ENCODE results near the gene PRKG1.

The PRKG1 gene

DNA sequence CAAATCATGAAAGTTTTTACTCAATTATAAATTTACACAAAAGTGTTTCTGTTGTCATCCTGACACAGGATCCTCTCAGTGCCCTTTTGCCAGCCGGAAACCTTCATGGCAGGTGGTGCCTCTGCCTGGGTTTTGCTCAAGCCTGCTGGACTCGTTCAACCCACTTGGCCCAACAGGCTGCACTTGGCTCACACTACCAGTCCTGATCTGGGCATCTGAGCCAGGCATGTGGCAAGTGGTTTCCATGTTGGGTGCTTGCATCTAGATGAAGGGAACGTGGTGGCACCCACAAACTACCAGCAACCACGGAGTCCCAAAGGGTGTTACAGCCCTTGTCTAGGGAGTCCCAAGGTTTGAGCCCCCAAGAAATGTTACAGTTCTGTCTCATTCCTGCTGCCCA, 787.4 kb downstream of the PRKG1 start:
- H3K9me3 ChIP-seq (ENCODE audit: control extremely low read depth in 1 of 5, control insufficient read depth in 4 of 5, insufficient read depth in 2 of 5, low read depth in 1 of 5, low read length in 4 of 5) = no peaks in the 10 kb centered on the region
- POLR2A ChIA-PET = no interaction called here
- no peak overlapping the region for H3K27ac ChIP-seq (ENCODE audit: insufficient read depth in 1 of 2, low read depth in 1 of 2, low read length in 2 of 2, poor library complexity in 1 of 2, severe bottlenecking in 2 of 2)
- H3K27me3 ChIP-seq (replicated peaks in 2 of 5; ENCODE audit: control insufficient read depth in 4 of 5, insufficient read depth in 5 of 5, low read length in 4 of 5) = no peaks in the 10 kb centered on the region
- H3K4me3 ChIP-seq (ENCODE audit: control insufficient read depth in 1 of 7, extremely low read depth in 1 of 7, insufficient read depth in 4 of 7, low read depth in 2 of 7, low read length in 6 of 7) = no peak overlapping the region
- WGBS (ENCODE audit: insufficient coverage) = 98% methylated on average over 4 of the region's 4 CpGs
- no peak for DNase-seq
- H3K36me3 ChIP-seq (ENCODE audit: control insufficient read depth in 4 of 4, insufficient read depth in 4 of 4, low read length in 3 of 4) = no peaks in the 10 kb centered on the region
- CTCF ChIA-PET = no interaction called here
- H3K4me1 ChIP-seq (ENCODE audit: control extremely low read depth in 1 of 4, control insufficient read depth in 4 of 4, insufficient read depth in 4 of 4, low read length in 3 of 4) = peaks cover 0 to 5% (median 0%) of the 10 kb centered on the region in 4 experiments

DNA sequence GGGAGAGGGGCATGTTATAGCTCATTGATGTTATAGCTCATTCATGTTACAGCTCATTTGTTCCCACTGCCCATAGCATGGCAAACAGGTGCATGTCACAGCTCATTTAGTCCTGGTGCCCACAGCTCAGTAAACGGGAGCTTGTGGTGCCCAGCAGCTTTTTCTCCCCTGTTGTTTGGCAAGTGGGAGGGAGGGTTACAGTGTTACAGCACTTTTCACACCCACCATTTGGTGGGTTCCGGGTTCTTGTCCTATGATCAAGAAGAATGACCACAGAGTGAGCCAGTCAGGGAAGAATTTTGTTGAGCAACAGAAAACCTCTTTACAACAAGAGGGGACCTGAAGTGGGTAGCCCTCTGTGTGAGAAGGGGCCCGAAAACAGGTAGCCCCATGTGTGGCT, 787.9 kb downstream of the PRKG1 start:
- Histone ChIP-seq H3K36me3 (ENCODE audit: control insufficient read depth in 4 of 4, insufficient read depth in 4 of 4, low read length in 3 of 4) (no peaks in the 10 kb centered on the region), H3K27ac (ENCODE audit: insufficient read depth in 1 of 2, low read depth in 1 of 2, low read length in 2 of 2, poor library complexity in 1 of 2, severe bottlenecking in 2 of 2) (no peak overlapping the region), H3K4me1 (ENCODE audit: control extremely low read depth in 1 of 4, control insufficient read depth in 4 of 4, insufficient read depth in 4 of 4, low read length in 3 of 4) (peaks cover 0 to 5% (median 0%) of the 10 kb centered on the region in 4 experiments), H3K27me3 (replicated peaks in 2 of 5; ENCODE audit: control insufficient read depth in 4 of 5, insufficient read depth in 5 of 5, low read length in 4 of 5) (no peaks in the 10 kb centered on the region), H3K9me3 (ENCODE audit: control extremely low read depth in 1 of 5, control insufficient read depth in 4 of 5, insufficient read depth in 2 of 5, low read depth in 1 of 5, low read length in 4 of 5) (no peaks in the 10 kb centered on the region), H3K4me3 (ENCODE audit: control insufficient read depth in 1 of 7, extremely low read depth in 1 of 7, insufficient read depth in 4 of 7, low read depth in 2 of 7, low read length in 6 of 7) (no peak overlapping the region)
- ChIA-PET CTCF (interaction anchor here (0.9 kb wide), 1 partner anchor 10 kb away, joined by 3 read pairs; no protein-coding TSS in a partner anchor), POLR2A (no interaction called here)
- 100% methylated on average over 2 of the region's 3 CpGs for WGBS (ENCODE audit: insufficient coverage)
- DNase-seq = no peak

- Histone ChIP-seq H3K4me1 (ENCODE audit: control extremely low read depth in 1 of 4, control insufficient read depth in 4 of 4, insufficient read depth in 4 of 4, low read length in 3 of 4) (no peaks in the 10 kb centered on the region), H3K27me3 (replicated peaks in 2 of 5; ENCODE audit: control insufficient read depth in 4 of 5, insufficient read depth in 5 of 5, low read length in 4 of 5) (no peaks in the 10 kb centered on the region), H3K27ac (ENCODE audit: insufficient read depth in 1 of 2, low read depth in 1 of 2, low read length in 2 of 2, poor library complexity in 1 of 2, severe bottlenecking in 2 of 2) (no peak overlapping the region), H3K4me3 (ENCODE audit: control insufficient read depth in 1 of 7, extremely low read depth in 1 of 7, insufficient read depth in 4 of 7, low read depth in 2 of 7, low read length in 6 of 7) (no peak overlapping the region), H3K9me3 (ENCODE audit: control extremely low read depth in 1 of 5, control insufficient read depth in 4 of 5, insufficient read depth in 2 of 5, low read depth in 1 of 5, low read length in 4 of 5) (no peaks in the 10 kb centered on the region), H3K36me3 (ENCODE audit: control insufficient read depth in 4 of 4, insufficient read depth in 4 of 4, low read length in 3 of 4) (no peaks in the 10 kb centered on the region)
- POLR2A ChIA-PET = no interaction called here
- WGBS (ENCODE audit: insufficient coverage) = 100% methylated on average over 4 of the region's 4 CpGs
- no peak for DNase-seq
- CTCF ChIA-PET = no interaction called here
Measured at GRCh38 chr10:51867956-51868355, 793.7 kb downstream of the PRKG1 start.

GRCh38 chr10:51874131-51874530, 799.8 kb downstream of the PRKG1 start:
- ChIA-PET CTCF (no interaction called here), POLR2A (no interaction called here)
- H3K4me1 ChIP-seq (ENCODE audit: control extremely low read depth in 1 of 4, control insufficient read depth in 4 of 4, insufficient read depth in 4 of 4, low read length in 3 of 4) = peaks cover 0 to 5% (median 0%) of the 10 kb centered on the region in 4 experiments
- DNase-seq = no peak
- H3K4me3 ChIP-seq (ENCODE audit: control insufficient read depth in 1 of 7, extremely low read depth in 1 of 7, insufficient read depth in 4 of 7, low read depth in 2 of 7, low read length in 6 of 7) = no peak overlapping the region
- H3K36me3 ChIP-seq (ENCODE audit: control insufficient read depth in 4 of 4, insufficient read depth in 4 of 4, low read length in 3 of 4) = no peaks in the 10 kb centered on the region
- H3K27ac ChIP-seq (ENCODE audit: insufficient read depth in 1 of 2, low read depth in 1 of 2, low read length in 2 of 2, poor library complexity in 1 of 2, severe bottlenecking in 2 of 2) = no peak overlapping the region
- no peaks in the 10 kb centered on the region for H3K27me3 ChIP-seq (replicated peaks in 2 of 5; ENCODE audit: control insufficient read depth in 4 of 5, insufficient read depth in 5 of 5, low read length in 4 of 5)
- H3K9me3 ChIP-seq (ENCODE audit: control extremely low read depth in 1 of 5, control insufficient read depth in 4 of 5, insufficient read depth in 2 of 5, low read depth in 1 of 5, low read length in 4 of 5) = no peaks in the 10 kb centered on the region
- no CpG with 5 or more reads among the region's 3 CpGs for WGBS (ENCODE audit: insufficient coverage)

DNA sequence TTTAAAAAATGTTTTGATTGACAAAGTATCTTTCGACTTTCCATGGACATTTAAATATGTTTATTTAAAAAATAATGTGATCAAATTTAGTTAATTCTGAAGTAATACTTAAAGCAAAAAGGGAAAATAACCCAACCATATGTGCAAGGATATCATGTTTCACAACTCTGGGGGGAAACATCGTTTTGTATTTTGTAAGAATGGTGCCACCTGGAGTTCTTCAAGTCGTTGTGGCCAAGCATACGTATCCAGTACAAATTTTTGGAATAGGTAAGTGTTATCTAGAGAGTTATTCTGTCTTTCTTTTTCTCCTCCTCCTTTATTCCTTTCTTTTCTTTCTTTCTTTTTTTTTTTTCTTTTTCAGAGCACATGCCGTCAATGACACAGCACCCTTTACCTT, 801.3 kb downstream of the PRKG1 start:
- H3K9me3 ChIP-seq (ENCODE audit: control extremely low read depth in 1 of 5, control insufficient read depth in 4 of 5, insufficient read depth in 2 of 5, low read depth in 1 of 5, low read length in 4 of 5) = no peaks in the 10 kb centered on the region
- no peaks in the 10 kb centered on the region for H3K36me3 ChIP-seq (ENCODE audit: control insufficient read depth in 4 of 4, insufficient read depth in 4 of 4, low read length in 3 of 4)
- no peak overlapping the region for H3K4me3 ChIP-seq (ENCODE audit: control insufficient read depth in 1 of 7, extremely low read depth in 1 of 7, insufficient read depth in 4 of 7, low read depth in 2 of 7, low read length in 6 of 7)
- H3K27me3 ChIP-seq (replicated peaks in 2 of 5; ENCODE audit: control insufficient read depth in 4 of 5, insufficient read depth in 5 of 5, low read length in 4 of 5) = no peaks in the 10 kb centered on the region
- CTCF ChIA-PET = interaction anchor here (1.3 kb wide), 1 partner anchor 10 kb away, joined by 4 read pairs; no protein-coding TSS in a partner anchor
- DNase-seq = no peak
- WGBS (ENCODE audit: insufficient coverage) = no CpG with 5 or more reads among the region's 5 CpGs
- POLR2A ChIA-PET = no interaction called here
- H3K4me1 ChIP-seq (ENCODE audit: control extremely low read depth in 1 of 4, control insufficient read depth in 4 of 4, insufficient read depth in 4 of 4, low read length in 3 of 4) = peaks cover 0 to 11% (median 3%) of the 10 kb centered on the region in 4 experiments
- no peak overlapping the region for H3K27ac ChIP-seq (ENCODE audit: insufficient read depth in 1 of 2, low read depth in 1 of 2, low read length in 2 of 2, poor library complexity in 1 of 2, severe bottlenecking in 2 of 2)

DNA sequence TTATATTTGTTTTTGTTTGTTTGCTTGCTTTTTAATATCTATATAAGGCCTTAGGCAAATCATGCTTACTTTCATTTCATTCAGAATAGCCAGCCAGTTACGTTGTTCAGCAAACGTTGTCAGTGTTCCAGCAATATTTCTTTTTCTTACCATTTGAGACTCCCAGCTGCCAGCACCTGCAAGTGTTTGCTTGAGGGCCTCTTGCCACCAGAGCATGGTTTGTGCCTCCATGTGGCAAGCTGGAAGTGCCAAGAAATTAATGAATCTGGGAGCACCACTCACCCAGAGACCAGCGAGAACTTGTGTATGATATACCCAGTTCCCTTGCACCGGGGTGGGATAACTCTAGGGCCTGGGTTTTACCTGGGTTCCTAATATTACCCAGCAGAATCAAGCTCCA, 802.2 kb downstream of the PRKG1 start:
- Histone ChIP-seq H3K27me3 (replicated peaks in 2 of 5; ENCODE audit: control insufficient read depth in 4 of 5, insufficient read depth in 5 of 5, low read length in 4 of 5) (no peaks in the 10 kb centered on the region), H3K4me1 (ENCODE audit: control extremely low read depth in 1 of 4, control insufficient read depth in 4 of 4, insufficient read depth in 4 of 4, low read length in 3 of 4) (peaks cover 0 to 11% (median 3%) of the 10 kb centered on the region in 4 experiments), H3K4me3 (ENCODE audit: control insufficient read depth in 1 of 7, extremely low read depth in 1 of 7, insufficient read depth in 4 of 7, low read depth in 2 of 7, low read length in 6 of 7) (no peak overlapping the region), H3K27ac (ENCODE audit: insufficient read depth in 1 of 2, low read depth in 1 of 2, low read length in 2 of 2, poor library complexity in 1 of 2, severe bottlenecking in 2 of 2) (no peak overlapping the region), H3K36me3 (ENCODE audit: control insufficient read depth in 4 of 4, insufficient read depth in 4 of 4, low read length in 3 of 4) (no peaks in the 10 kb centered on the region), H3K9me3 (ENCODE audit: control extremely low read depth in 1 of 5, control insufficient read depth in 4 of 5, insufficient read depth in 2 of 5, low read depth in 1 of 5, low read length in 4 of 5) (peaks cover 0 to 2% (median 0%) of the 10 kb centered on the region in 5 experiments)
- POLR2A ChIA-PET = no interaction called here
- CTCF ChIA-PET = interaction anchor here (1.3 kb wide), 1 partner anchor 9 kb away, joined by 4 read pairs; no protein-coding TSS in a partner anchor
- no peak for DNase-seq
- WGBS (ENCODE audit: insufficient coverage) = 85% methylated on average over 3 of the region's 4 CpGs

DNA sequence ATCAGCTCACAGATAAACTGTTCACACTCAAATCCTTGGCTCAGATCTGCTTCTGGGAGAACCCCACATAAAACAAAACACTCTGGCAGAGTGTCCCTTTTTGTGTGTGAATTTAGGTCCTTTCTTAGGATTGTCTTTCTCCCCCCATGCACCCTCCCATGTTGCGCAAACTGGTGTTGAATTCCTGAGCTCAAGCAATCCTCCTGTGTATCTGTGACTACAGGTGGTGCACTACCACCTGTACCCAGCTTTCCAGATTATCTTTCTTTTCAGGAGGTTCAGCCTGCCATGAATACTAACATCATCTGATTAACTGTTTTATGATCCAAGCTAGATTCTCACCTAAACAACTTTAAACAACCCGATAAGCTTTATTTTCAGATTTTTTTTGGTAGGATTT, 802.7 kb downstream of the PRKG1 start:
- no peak overlapping the region for H3K4me3 ChIP-seq (ENCODE audit: control insufficient read depth in 1 of 7, extremely low read depth in 1 of 7, insufficient read depth in 4 of 7, low read depth in 2 of 7, low read length in 6 of 7)
- no peaks in the 10 kb centered on the region for H3K36me3 ChIP-seq (ENCODE audit: control insufficient read depth in 4 of 4, insufficient read depth in 4 of 4, low read length in 3 of 4)
- no peak overlapping the region for H3K27ac ChIP-seq (ENCODE audit: insufficient read depth in 1 of 2, low read depth in 1 of 2, low read length in 2 of 2, poor library complexity in 1 of 2, severe bottlenecking in 2 of 2)
- peaks cover 0 to 2% (median 0%) of the 10 kb centered on the region in 5 experiments for H3K9me3 ChIP-seq (ENCODE audit: control extremely low read depth in 1 of 5, control insufficient read depth in 4 of 5, insufficient read depth in 2 of 5, low read depth in 1 of 5, low read length in 4 of 5)
- CTCF ChIA-PET = interaction anchor here (1.3 kb wide), 1 partner anchor 9 kb away, joined by 4 read pairs; no protein-coding TSS in a partner anchor
- WGBS (ENCODE audit: insufficient coverage) = 100% methylated on average over 2 of the region's 2 CpGs
- no peak for DNase-seq
- peaks cover 0 to 11% (median 3%) of the 10 kb centered on the region in 4 experiments for H3K4me1 ChIP-seq (ENCODE audit: control extremely low read depth in 1 of 4, control insufficient read depth in 4 of 4, insufficient read depth in 4 of 4, low read length in 3 of 4)
- H3K27me3 ChIP-seq (replicated peaks in 2 of 5; ENCODE audit: control insufficient read depth in 4 of 5, insufficient read depth in 5 of 5, low read length in 4 of 5) = no peaks in the 10 kb centered on the region
- POLR2A ChIA-PET = no interaction called here

Measured in common myeloid progenitor, CD34-positive (primary cell).